HG03025 (cell line): ENCODE measurements around the gene RNU1-3.
"Not testable (repeated sequence)": the region's sequence is repeated elsewhere in the genome, so short reads cannot be mapped to it uniquely, and the experiment has no call there.

Experiments
- ATAC-seq: cut with Tn5 transposase; IDR thresholded peaks from one replicate; pipeline ENCODE4 v1.9.1; 2021; ENCODE audit warnings: mild to moderate bottlenecking, moderate library complexity; ENCODE audit not compliant: unreplicated experiment, low FRiP score

Gene RNU1-3

DNA sequence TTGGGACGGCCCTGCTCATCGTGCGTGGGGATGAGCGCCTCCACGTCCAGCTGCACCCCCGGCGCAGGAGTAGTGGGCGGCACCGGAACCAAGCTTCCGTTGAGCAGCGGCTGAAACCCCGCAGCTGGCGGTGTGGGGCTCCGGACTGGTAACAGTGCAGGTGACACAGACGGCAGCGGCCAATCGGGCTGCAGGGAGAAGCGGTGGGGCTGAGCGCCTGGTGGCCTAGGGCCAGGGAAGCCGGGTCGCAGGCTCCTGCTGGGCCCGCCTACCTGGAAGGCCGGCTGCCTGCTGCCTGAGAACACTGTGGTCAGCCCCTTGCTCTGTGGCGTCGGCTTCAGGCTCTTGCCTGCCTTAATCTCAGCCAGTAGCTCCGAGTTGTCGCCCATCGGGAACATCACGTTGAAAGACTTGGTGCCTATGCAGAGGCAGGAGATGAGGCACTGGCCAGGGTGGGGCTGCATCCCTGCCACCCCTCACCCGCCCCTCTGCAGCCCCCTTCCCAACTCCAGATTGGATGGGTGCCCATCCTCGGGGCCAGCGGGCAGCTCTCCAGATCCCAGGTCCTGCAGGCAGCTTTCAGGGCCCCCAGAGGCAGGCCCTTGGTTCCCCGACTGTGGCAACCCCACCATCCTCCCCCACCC lies 29.9 kb upstream of the RNU1-3 start:
- ATAC-seq = not testable (repeated sequence)

DNA sequence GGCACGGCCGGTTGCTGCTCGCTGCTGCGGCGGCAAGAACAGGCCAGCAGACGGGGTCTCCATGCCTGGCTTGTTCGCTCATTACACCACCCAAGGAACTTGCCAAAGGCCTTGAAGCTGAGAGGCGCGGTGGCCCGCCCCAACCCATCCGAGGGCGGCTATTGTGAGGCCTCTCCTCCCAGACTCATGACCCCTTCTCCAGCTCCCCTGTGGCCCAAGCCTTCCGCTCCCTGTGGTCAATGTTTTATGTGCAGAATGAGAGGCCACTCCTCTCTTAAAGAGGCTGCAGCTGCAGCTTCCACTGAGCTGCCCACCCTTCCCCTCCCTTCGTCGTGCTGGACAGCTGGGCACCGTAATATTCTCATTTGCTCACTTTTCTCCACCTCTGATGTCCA lies 27.6 kb upstream of the RNU1-3 start:
- not testable (repeated sequence) for ATAC-seq

DNA sequence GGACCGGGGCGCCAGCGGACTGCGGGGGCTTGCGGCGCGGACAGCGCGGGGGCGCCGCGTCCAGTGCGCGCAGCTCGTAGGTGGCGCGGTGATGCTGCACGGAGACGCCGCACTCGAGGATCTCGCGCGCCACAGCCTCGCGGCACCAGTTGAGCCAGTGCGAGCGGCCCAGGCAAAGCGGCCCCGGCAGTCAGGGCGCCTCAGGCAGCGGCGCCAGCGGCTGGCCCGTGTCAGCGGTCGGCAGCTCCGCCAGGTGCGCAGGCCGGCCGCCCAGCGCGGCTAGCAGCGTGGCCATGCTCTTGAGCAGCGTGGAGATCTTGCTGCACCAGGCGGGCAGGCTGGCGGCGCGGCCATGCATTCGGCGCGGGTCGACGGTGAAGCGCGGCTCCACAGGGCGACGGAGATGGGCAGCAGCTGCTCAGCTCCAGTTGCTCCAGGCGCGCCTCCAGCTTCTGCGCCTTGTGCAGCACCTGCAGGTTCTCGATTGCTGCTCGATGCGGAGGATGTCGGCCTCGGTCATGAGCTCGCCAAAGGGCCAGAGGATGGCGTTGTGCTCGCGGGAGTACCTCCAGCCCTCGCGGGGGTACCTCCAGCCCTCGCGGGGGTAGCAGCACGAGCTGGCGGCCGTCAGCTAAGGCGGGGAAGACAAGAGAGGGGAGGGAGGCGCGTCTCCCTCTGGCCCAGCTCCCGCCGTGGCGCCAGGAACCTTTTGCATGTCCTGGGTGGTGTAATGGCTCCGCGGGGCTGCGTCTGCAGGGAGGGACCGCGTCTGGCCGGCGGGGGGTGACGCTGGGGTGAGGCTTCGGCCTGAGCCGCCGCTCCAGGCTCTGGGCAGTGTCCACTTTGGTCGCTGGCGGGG lies 26.9 kb upstream of the RNU1-3 start:
- ATAC-seq = not testable (repeated sequence)

DNA sequence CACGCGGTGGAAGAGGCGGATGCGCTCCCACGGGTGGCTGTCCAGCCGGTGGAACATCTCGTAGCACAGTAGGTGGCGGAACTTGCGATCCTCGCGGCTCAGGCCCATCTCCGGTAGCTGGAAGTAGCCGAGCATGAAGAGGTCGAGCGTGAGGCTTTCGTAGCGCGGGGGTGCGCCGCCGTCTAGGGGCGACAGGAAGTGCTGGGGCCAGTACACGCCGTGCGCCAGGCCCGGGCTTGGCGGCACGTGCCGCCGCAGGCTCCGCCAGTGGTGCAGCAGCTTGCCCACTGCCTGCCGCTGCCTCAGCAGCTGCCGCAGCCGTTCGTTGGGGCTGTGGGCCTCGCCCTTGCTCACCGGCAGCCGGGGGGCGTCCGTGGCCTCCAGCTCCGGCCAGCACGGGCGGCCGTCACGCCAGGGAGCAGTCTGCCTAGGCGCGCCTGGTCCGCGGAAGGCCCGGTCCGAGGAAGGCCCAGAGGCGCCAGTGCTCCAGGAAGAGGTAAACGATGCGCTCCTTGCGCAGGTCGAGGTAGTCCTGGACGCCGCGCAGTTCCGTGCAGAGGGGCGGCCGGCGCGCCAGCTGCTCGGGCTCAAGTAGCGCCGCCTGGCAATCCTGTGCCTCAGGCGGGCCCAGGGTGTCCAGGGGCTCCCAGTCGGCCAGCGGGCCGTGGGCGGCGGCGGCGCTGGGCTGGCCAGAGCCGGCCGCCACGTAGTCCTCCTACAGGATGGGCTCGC lies 26.1 kb upstream of the RNU1-3 start:
- ATAC-seq = not testable (repeated sequence)

DNA sequence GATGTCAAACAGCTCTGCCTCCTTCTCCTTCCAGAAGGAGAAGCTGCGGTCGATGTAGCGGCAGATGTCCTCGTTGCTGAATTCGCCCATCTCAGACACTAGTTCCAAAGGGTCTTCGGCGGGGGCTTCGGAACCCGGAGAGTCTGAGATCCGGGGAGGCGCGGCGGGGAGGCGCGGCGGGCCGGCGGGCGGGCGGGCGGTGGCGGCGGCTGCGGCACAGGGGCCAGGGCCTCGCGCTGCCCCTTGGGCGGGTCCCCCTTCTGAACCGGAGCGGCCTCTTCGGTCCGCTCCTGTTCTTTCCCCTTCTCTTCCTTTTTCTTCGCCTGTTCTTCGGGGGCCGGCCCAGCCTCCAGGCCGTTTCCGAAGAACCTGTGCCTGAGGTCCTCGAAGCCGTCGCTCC lies 25.5 kb upstream of the RNU1-3 start:
- not testable (repeated sequence) for ATAC-seq

DNA sequence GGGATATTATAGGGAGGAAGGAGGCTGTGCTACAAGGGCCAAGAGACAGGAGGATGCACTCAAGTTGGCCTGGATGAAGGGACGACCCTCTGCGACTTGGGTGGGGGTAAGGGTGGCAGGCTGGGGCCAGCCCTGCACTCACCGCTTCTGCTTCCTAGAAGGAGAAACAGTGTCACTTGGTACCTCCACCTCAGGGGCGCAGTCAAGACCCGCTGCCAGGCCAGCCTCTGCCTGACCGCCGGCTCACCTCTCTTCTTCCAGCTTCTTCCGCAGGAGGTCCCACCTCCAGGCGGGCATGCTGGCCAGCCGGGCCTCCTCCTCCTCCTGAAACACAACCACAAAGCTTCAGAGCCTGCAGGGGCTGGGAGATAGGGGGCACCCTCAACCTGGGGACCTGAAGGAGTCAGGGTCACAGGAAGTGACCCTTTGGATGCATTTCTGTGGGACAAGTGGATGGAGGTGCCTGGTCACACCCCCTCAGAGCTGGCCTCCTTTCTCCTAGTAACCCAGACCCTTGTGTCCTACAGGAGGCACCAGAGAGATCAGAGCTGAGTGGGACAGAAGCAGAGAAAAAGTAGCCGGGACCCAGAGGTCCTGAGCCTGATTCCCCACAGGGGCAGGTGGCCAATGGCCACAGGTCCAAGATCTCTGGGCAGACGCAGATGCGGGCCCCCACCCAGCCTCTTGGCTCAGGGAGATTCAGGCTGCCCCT lies 24.4 kb upstream of the RNU1-3 start:
- not testable (repeated sequence) for ATAC-seq

DNA sequence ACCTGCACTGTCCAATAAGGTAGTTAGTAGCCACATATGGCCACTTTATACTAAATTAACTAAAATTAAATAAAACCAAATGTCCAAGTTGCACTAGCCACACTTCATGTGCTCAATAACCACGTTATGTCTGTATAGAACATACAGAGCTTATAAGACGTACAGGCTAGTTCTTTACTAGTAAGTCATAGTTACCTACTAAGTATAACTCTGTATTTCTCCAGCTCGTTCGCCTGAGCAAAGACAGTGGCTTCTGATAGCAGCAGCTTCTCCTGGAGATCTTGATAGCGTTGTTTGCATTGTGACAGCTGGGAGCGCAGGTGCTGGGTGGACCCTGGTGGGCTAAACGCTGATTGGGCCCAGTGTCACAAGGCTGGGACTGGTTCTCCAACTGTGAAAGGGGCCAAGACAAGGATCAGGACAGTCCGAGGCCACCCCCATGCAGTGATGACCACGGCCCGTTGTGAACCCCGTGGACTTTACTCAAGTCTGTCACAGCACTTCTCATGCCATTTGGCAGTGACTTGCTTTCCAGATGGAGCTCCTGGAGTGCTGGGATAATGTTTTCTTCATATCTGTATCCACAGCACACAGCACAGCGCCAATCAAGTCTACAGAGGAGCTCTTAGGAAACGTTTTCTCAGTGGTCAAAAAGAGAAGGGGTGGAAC lies 20.5 kb upstream of the RNU1-3 start:
- not testable (repeated sequence) for ATAC-seq

DNA sequence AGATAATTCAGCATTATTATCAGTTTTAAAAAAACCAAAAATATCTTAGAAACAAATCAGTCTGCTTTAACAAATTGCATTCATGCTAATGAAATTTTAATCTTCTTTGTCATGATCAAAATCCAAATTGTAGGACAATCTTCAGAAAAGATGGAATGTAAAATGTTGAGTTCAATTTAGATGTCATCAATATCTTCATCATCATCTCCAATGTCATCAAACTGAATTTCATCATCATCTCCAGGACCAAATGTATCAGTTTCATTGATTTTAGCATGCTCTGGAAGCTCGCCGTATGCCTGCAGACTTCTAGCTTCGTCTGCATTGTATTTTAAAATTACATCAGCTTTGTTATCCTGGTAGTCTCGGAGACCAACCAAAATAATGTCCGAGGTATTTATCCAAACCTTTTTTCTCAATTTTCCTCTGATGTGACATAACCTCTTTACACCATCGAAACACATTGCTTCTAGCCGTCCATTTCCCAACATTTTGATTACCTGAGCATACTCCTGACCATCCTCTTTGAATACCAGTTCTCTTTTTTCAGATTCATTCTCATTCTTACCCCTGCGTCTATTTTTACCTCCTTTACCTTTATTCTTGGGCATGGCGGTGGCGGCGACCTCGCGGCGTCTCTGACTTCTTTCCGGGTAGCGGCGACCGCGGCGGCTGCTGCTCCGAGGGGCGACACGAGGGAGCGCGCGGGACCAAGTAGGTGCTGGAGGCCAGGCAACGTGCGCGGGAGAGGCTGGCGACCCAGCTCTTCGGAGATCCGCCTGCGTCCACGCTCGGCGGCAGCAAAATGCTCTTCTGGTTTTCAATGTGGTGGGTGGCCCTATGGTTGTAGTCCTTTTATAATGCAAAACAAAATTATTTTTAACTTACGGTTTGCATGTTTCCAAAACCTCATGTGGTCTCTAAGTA lies 19.0 kb upstream of the RNU1-3 start:
- not testable (repeated sequence) for ATAC-seq

DNA sequence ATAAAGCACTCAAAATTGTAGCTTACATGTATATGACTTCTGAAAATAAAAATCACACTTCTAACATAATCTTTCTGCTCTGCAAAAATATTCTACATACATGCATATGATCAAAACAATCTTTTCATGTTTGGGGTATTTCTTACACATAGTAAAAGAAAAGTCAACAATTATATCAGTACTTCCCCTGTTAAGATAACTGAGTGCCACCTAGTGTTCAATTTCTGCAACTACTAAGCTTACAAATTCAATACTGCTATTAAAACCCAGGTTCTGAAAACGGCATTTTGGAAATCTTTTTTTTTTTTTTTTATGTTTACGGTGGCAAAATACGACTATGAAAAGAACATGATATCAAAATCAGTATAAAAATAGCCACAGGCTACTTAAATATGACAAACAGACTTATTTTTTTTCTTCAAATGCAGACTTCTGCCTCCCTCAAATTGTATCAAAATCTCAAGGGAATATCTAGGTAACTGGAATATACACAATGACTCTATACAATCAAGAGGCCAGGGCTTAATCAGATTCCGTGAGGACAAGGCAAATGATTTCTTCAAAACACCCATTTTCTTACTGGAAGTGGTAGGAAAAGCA lies 18.1 kb upstream of the RNU1-3 start:
- ATAC-seq = not testable (repeated sequence)

DNA sequence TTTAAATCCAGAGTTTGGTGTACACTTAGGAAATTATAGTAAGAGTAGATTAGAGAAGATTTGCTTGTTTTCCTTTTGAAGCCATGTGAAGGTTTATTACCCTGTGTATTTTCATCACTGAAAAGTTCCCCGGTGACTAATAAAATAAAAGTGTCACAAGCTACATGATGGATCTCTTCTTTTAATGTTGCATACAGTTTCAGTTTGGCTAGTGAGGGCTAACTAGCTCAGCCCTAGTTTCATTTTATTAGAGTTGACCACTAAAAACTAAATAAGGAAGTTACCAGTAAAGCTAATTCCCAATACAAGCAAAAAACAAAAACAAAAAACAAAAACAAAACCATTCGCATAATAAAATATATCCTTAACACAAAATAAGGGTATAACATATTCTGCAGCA lies 17.4 kb upstream of the RNU1-3 start:
- ATAC-seq = not testable (repeated sequence)

DNA sequence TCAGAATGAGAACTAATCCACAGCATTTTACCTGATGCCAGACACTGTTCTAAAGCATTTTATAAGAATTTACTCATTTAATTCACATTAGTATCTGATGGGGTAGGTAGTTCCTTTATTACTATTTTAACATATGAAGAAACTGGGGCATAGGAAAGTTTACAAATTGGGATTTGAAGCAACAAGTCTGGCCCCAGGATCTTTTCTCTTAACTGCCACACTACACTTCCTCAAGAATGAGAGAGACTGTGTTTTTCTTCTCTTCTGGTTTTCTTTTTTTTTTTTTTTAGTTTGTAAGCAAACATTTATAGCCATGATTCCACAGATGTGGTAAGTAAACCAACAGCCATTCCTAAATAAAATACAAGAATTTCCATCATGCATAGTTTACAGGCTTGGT lies 16.1 kb upstream of the RNU1-3 start:
- ATAC-seq = not testable (repeated sequence)

DNA sequence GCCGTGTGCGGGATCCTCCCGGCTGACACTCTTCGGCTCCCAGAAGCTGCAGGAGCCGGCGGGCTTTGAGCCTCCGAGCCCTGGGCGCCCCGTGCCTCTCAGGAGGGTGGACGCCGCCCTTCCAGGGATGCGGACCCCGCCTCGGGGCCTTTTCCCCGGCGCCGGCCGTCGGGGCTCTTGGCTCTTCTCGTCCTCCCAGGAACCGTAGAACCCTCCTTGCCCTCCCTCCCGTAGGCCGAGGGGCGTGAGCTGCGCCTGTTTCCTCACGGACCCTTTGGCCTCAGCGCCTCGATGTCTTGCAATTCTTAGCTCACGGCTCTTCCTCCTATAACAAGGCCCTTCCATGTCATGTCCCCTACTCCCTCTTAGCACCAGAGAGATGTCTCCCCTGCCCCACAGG lies 13.6 kb upstream of the RNU1-3 start:
- not testable (repeated sequence) for ATAC-seq

DNA sequence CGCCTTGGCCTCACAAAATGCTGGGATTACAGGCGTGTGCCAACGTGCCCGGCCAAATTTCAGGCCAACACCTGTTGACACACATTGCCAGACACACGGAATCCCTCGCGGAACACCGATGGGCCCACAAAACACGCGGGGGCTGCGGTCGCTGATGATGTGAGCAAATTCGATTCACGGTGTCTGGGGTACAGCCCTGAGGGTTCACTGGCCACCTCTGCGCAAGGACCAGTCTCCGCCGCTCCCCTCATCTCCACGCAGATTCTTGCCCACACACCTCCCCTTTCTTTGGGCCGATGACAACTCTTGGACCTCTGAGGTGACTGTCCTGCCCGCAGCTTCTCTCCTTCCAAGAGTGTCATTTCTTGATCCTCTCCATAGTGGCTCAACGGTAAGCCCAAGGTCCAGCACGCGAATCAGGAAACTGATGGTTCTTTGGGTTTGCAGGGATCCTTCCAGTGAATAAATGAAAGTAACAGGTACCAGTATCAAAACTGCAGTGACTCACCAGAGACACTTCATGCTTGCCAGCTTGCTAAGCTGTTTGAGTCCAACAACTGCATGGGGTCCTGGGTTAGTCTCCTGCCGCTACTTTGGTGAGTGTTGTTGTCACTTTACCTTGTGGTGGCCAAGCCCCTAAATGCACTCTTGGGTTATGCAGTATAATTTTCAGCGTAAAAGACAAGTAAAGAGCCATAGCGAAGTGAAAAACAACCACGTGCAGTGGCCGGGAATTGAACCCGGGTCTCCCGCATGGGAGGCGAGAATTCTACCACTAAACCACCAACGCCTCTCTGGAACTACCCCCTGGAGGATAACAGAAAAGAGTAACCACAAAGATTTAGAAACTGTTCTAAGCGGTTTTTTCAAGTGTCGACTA lies 11.0 kb upstream of the RNU1-3 start:
- ATAC-seq = no peak

DNA sequence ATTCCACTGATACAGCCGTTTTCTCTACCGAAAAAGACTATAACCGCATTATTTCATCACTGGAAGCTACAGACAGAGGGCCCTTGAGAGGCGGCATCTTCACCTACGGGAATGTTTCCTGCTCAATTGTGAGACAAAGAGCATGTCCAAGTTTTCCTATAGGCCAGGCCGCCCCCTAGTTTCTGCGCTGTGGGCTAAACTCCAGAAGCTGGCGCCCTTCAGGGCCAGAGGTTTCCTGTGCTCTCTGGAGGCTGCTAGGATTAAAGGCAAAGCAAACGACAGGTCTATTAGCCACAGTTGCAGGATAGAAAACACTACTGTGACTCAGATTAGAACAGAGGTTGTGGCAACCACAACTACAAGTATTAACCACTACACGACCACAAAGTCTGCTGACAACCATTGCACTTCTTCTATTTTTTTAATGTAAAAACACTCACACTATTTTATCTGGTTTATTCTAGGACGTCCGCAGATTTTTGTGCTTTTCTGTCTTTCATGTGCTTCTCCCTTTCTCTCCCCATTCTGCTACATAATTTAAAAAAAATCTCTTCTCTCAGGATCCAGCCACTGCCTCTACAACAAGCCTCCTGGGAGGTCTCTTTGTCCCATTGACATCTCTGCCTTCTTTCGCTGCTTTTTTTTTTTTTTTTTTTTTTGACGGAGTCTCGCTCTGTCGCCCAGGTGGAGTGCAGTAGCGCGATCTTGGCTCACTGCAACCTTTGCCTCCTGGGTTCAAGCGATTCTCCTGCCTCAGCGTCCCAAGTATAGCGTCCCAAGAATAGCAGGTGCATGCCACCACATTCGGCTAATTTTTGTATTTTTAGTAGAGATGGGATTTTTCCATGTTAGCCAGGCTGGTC lies 10.1 kb upstream of the RNU1-3 start:
- not testable (repeated sequence) for ATAC-seq

DNA sequence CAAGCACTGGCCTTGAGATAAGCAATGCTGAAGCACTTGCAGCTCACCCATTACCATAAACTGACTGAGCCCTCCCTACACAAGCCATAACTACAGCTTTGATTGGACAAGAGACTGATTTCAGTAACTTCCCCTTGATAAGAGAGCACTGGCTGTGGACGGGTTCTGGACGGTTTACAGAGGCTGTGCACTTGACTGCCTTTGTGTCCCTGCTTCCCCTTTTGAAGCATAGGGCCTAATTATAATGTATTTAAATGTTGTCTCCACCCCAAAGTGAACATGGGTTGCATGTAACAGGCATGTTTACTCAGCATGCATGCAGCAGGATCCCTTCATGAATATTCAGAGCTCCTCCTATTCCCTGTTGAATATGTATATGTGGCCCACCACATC lies 8.4 kb upstream of the RNU1-3 start:
- not testable (repeated sequence) for ATAC-seq

DNA sequence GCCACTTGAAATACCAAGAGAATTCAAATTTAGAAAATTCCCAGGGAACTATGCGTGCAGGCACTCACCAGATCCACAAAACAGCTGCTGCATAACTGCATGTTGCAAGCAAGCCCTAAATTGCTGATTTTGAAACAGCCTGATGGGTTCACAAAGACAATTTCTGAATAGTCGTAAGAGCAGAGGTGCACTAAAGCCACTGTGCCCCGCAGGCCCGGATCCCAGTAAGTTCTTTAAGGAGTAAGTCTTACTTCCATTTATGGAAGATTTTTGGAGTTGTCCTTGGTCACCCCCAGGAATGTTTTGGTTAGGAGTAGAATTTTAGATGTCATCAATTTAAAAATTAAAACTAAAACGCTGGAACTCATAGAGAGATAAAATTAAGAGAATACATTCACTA lies 7.2 kb upstream of the RNU1-3 start:
- not testable (repeated sequence) for ATAC-seq

DNA sequence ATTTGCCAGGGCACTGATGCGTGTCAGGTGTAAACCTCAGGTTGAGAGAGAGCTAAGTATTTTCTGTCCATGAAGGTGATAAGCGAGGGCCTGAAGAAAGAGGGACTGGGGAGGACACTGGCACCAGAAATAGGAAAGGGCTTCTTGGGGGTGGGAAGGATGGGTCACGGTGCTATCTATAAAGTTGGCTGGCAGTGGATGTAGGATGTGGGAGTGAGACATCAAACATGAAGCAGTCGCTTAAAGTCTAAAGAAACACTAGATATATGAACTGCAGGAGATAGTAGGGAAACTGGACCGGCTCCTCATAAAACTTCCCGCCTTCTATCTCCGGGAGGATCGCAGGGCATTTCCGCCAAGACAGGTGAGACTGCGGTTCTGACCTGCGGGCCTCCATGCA lies 912 bp downstream of the RNU1-3 start:
- ATAC-seq = not testable (repeated sequence)
